GM23248 (cell line): ENCODE measurements around the gene KRT222. TPM values are rescaled to one million over a fixed set of nuclear protein-coding genes. Genes with fewer than 3 reads are reported as not detected.

ENCODE experiments used
- DNase-seq: peaks from one replicate; pipeline ENCODE4 v3.0.0-alpha.2; 2015
- H2AFZ ChIP-seq: fragments of 200-600 bp; sonication (generic); 2 replicates; pipeline ENCODE4 v1.6.1; 2016; ENCODE audit warnings: antibody characterized with exemption
- H3F3A ChIP-seq: fragments of 200-600 bp; sonication (generic); 2 replicates; pipeline ENCODE4 v1.6.1; 2016; ENCODE audit warnings: mild to moderate bottlenecking, antibody characterized with exemption, mixed run types; ENCODE audit not compliant: insufficient read depth
- H3K27ac ChIP-seq: fragments of 200-600 bp; sonication (generic); 2 replicates; pipeline ENCODE4 v1.5.1; 2016; ENCODE audit warnings: mild to moderate bottlenecking
- H3K27me3 ChIP-seq: fragments of 200-600 bp; sonication (generic); replicated peaks from 2 replicates; pipeline ENCODE4 v1.6.1; 2016; ENCODE audit warnings: mild to moderate bottlenecking; ENCODE audit not compliant: insufficient read depth
- H3K36me3 ChIP-seq: fragments of 200-600 bp; sonication (generic); 2 replicates; pipeline ENCODE4 v1.6.1; 2016; ENCODE audit warnings: low read depth, mild to moderate bottlenecking
- H3K4me1 ChIP-seq: fragments of 200-600 bp; sonication (generic); 2 replicates; pipeline ENCODE4 v1.6.1; 2016; ENCODE audit warnings: mild to moderate bottlenecking; ENCODE audit not compliant: insufficient read depth
- H3K4me2 ChIP-seq: fragments of 200-600 bp; sonication (generic); one replicate; pipeline ENCODE4 v1.6.1; 2016; ENCODE audit warnings: mild to moderate bottlenecking; ENCODE audit not compliant: unreplicated experiment
- H3K4me3 ChIP-seq: fragments of 200-600 bp; sonication (generic); 2 replicates; pipeline ENCODE4 v1.5.1; 2016; ENCODE audit warnings: mild to moderate bottlenecking
- H3K79me2 ChIP-seq: fragments of 200-600 bp; sonication (generic); 2 replicates; pipeline ENCODE4 v1.6.1; 2016; ENCODE audit warnings: mild to moderate bottlenecking; ENCODE audit not compliant: insufficient read depth
- H3K9ac ChIP-seq: fragments of 200-600 bp; sonication (generic); 2 replicates; pipeline ENCODE4 v1.6.1; 2016; ENCODE audit warnings: mild to moderate bottlenecking
- H3K9me2 ChIP-seq: fragments of 200-600 bp; sonication (generic); 2 replicates; pipeline ENCODE4 v1.6.1; 2016; ENCODE audit warnings: mixed run types, mild to moderate bottlenecking, moderate library complexity; ENCODE audit not compliant: insufficient read depth
- H3K9me3 ChIP-seq: fragments of 200-600 bp; sonication (generic); one replicate; pipeline ENCODE4 v1.6.1; 2017; ENCODE audit warnings: low read depth
- H4K20me1 ChIP-seq: fragments of 200-600 bp; sonication (generic); 2 replicates; pipeline ENCODE4 v1.6.0; 2016; ENCODE audit not compliant: insufficient read depth
- EZH2 ChIP-seq: fragments of 200-600 bp; sonication (generic); IDR thresholded peaks from 2 replicates; pipeline ENCODE4 v1.6.1; 2018; ENCODE audit warnings: antibody characterized with exemption, mild to moderate bottlenecking; ENCODE audit not compliant: insufficient read depth, poor library complexity, severe bottlenecking
- EZH2phosphoT487 ChIP-seq: fragments of 200-600 bp; sonication (generic); IDR thresholded peaks from 2 replicates; pipeline ENCODE4 v1.6.1; 2018; ENCODE audit warnings: antibody characterized with exemption, moderate library complexity, mild to moderate bottlenecking, low read depth; ENCODE audit not compliant: insufficient read depth
- WGBS, 2 experiments: methylation state at CpG; one replicate each; pipeline ENCODE4 v1.1.6; 2015 to 2017; ENCODE audit warnings: low lambda C conversion rate in 2 of 2, low coverage in 1 of 2; ENCODE audit errors: missing lambda C conversion rate in 2 of 2; 5-methylcytosine and 5-hydroxymethylcytosine counted together
- in situ Hi-C: fragments of 300-500 bp; cut with MboI; formaldehyde crosslinking; loops from 2 replicates; pipeline ENCODE4 v1.15.0; 2020
- polyA plus RNA-seq: library from polyadenylated mRNA; unstranded; fragments of >200 nt; fragmentation: Nextera tagmentation; extraction: Ambion mirVana; gene quantifications from 2 replicates; pipeline ENCODE4 v1.2.1, GENCODE V29; 2016
- total RNA-seq: library from RNA; depleted of rRNA; stranded (reverse); fragments of >200 nt; shearing (Covaris generic); gene quantifications from 2 replicates; pipeline ENCODE4 v1.2.3, GENCODE V29; 2014

KRT222 gene
- total and polyA plus RNA-seq, 2 experiments from 2014 or later = not detected

DNA sequence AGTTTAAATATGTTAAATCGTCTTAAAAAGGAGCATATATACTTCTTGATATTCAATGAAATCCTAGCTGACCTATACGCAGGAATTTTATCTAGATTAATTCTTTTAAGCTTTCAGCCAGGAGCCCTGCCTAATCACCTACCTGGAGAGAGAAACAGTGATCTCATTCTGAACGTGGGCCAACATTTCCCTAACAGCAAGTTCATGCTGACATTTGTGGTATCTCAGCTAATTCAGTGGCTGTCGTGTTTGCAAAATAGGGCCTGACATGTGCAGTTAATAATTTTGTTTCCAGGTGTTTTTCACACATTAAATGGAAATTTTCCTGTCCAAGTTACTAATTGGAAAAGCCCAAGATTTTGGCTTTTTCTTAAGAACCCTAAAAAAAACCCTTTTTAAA lies 21.2 kb upstream of the KRT222 start:
- no peak for TF ChIP-seq EZH2
- no peak for TF ChIP-seq EZH2phosphoT487
- 54 to 56% methylated on average over 4 of the region's 4 CpGs for WGBS, 2 experiments
- H3K79me2 ChIP-seq = no peaks in the 10 kb centered on the region
- peaks cover 68% of the 10 kb centered on the region for H3K27me3 ChIP-seq
- H3K4me2 ChIP-seq = no peak overlapping the region
- H3F3A ChIP-seq = no peaks in the 10 kb centered on the region
- no peaks in the 10 kb centered on the region for H3K4me1 ChIP-seq
- no peaks in the 10 kb centered on the region for H4K20me1 ChIP-seq
- no peaks in the 10 kb centered on the region for H3K9me3 ChIP-seq
- H3K36me3 ChIP-seq = no peaks in the 10 kb centered on the region
- DNase-seq = no peak
- no peak overlapping the region for H2AFZ ChIP-seq
- no peak overlapping the region for H3K9ac ChIP-seq
- in situ Hi-C loops = no loop called here
- no peak overlapping the region for H3K4me3 ChIP-seq
- H3K9me2 ChIP-seq = no peaks in the 10 kb centered on the region
- no peak overlapping the region for H3K27ac ChIP-seq

DNA sequence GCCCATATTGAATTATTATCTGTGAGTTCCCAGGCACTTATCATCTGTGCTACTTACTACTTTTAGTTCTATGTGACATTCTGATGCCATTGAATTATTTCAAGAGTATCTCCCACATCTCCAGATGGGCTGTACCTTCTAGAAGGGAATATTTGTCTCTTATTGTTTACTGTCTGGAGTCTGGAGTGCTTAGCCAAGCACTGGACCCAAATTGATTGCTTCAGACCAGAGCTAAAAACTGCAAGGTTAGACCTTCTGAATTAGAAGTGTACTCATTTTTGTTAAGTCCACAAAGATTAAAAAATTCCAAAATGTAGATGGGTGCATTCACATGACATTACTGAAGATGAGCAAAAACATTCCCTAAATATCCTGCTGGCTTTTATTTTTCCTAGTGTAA lies 16.0 kb upstream of the KRT222 start:
- peaks cover 74% of the 10 kb centered on the region for H3K27me3 ChIP-seq

DNA sequence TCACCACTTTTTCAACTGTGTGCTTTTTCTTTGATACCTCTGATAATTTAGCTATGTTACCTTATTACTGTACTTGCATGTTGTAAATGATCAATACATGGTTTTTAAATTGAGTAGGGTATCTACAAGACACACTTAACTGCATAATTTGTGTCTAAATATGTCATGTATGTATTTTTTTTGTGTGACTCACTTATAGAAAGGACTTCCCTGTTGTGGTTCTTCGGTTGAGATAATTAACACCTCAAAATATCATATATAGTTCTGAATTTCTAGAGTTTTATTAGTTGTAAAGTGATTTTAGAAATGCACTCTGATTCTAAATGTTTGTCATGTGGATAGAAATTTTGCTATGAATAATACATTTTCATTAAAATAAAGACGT lies 14.5 kb upstream of the KRT222 start:
- DNase-seq = no peak
- H3K9me2 ChIP-seq = no peaks in the 10 kb centered on the region
- H3K4me1 ChIP-seq = no peaks in the 10 kb centered on the region
- H4K20me1 ChIP-seq = no peaks in the 10 kb centered on the region
- H3F3A ChIP-seq = no peaks in the 10 kb centered on the region
- H3K4me3 ChIP-seq = no peak overlapping the region
- WGBS, 2 experiments = 43 to 44% methylated on average over 2 of the region's 2 CpGs
- no peak overlapping the region for H3K27ac ChIP-seq
- peaks cover 75% of the 10 kb centered on the region for H3K27me3 ChIP-seq
- H3K9ac ChIP-seq = no peak overlapping the region
- H2AFZ ChIP-seq = no peak overlapping the region
- H3K4me2 ChIP-seq = no peak overlapping the region
- no peaks in the 10 kb centered on the region for H3K9me3 ChIP-seq
- H3K36me3 ChIP-seq = no peaks in the 10 kb centered on the region
- no peaks in the 10 kb centered on the region for H3K79me2 ChIP-seq
- in situ Hi-C loops = no loop called here
- TF ChIP-seq EZH2phosphoT487 = no peak
- TF ChIP-seq EZH2 = no peak

More for the DNA sequence above, 16.0 kb upstream of the KRT222 start:
- Histone ChIP-seq H2AFZ (no peak overlapping the region), H3K4me1 (no peaks in the 10 kb centered on the region), H3K9me3 (no peaks in the 10 kb centered on the region), H3K27ac (no peak overlapping the region), H4K20me1 (no peaks in the 10 kb centered on the region), H3K9ac (no peak overlapping the region), H3K36me3 (no peaks in the 10 kb centered on the region), H3K79me2 (no peaks in the 10 kb centered on the region), H3K4me3 (no peak overlapping the region), H3F3A (no peaks in the 10 kb centered on the region), H3K4me2 (no peak overlapping the region), H3K9me2 (no peaks in the 10 kb centered on the region)
- TF ChIP-seq EZH2phosphoT487 (no peak), EZH2 (no peak)
- DNase-seq = no peak
- in situ Hi-C loops = no loop called here

DNA sequence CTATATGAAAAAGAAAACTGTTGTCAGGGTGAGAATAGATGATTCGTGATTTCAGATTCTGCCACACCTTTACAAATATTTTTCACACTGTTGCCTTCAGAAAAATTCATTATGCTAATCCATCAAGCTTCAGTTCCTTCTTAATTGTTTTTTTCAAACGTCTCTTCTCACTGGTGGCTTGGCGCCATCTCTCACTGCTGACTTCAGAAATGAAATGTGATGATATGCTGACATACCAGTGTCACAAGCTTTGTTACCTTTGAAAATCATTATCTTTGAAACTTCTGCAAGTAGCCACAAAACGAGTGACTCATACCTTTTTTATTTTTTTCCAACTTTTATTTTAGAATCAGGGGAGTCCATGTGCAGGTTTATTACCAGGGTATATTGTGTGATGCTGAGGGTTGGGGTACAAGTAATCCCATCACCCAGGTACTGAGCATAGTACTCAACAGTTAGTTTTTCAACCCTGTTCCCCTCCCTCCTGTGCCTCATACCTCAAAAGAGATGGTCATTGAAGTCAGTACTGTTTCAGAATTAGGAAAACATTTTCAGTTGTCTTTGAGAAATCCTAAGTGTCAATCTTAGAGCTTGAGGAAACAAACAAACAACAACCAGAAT lies 14.0 kb upstream of the KRT222 start:
- no peak for TF ChIP-seq EZH2
- WGBS, 2 experiments = 22 to 24% methylated on average over 4 of the region's 4 CpGs
- Histone ChIP-seq H3K4me1 (no peaks in the 10 kb centered on the region), H3K4me3 (no peak overlapping the region), H3K27ac (no peak overlapping the region), H3K27me3 (peaks cover 78% of the 10 kb centered on the region), H3K4me2 (no peak overlapping the region), H3K9me2 (no peaks in the 10 kb centered on the region), H3F3A (no peaks in the 10 kb centered on the region), H3K9ac (no peak overlapping the region), H3K9me3 (no peaks in the 10 kb centered on the region), H4K20me1 (no peaks in the 10 kb centered on the region), H2AFZ (no peak overlapping the region), H3K79me2 (no peaks in the 10 kb centered on the region), H3K36me3 (no peaks in the 10 kb centered on the region)
- DNase-seq = no peak
- in situ Hi-C loops = no loop called here

DNA sequence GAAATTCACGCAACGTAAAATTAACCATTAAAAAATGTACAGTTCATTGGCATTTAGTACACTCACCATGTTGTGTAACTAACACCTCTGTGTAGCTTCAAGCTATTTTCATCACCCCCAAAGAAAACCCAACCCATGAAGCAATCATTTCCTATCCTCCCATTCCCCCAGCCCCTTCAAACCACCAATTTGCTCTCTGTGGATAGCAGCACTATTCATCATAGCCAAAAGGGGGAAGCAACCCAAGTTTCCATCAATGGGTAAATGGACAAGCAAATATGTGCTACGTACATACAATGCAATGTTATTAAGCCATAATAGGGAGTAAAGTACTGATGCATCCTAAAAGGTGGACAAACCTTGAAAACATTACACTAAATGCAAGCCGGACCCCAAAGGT lies 10.9 kb upstream of the KRT222 start:
- Histone ChIP-seq H3K9me2 (no peaks in the 10 kb centered on the region), H3K4me2 (no peak overlapping the region), H2AFZ (no peak overlapping the region), H3K79me2 (no peaks in the 10 kb centered on the region), H3K9ac (no peak overlapping the region), H3K27me3 (peaks cover 78% of the 10 kb centered on the region), H3K36me3 (no peaks in the 10 kb centered on the region), H3K27ac (no peak overlapping the region), H3K4me1 (no peaks in the 10 kb centered on the region), H3F3A (no peaks in the 10 kb centered on the region), H3K4me3 (no peak overlapping the region), H4K20me1 (no peaks in the 10 kb centered on the region; the same call in 1 of the 2 replicates), H3K9me3 (no peaks in the 10 kb centered on the region)
- in situ Hi-C loops = no loop called here
- DNase-seq = no peak
- TF ChIP-seq EZH2phosphoT487 = no peak
- no peak for TF ChIP-seq EZH2
- WGBS, 2 experiments = 83 to 89% methylated on average over 4 of the region's 4 CpGs
